HCT116 (cell line): ENCODE results near the gene PDE4A. TPM values are rescaled to one million over a fixed set of nuclear protein-coding genes. Genes with fewer than 3 reads are reported as not detected.

Experiments used
- ATAC-seq: fragments of 200-7000 bp; cut with Tn5 transposase; 2 replicates; pipeline ENCODE4 v1.9.1; 2020; ENCODE audit warnings: mild to moderate bottlenecking, moderate library complexity
- BruUV-seq: library from RNA; stranded (reverse); fragments of 400-500 nt; replicated peaks from 2 replicates; lab custom pipeline; 2021; lab: Mats Ljungman, UMichigan
- CTCF ChIA-PET: fragments of 300-600 bp; sonication (Branson Sonifier 250); formaldehyde crosslinking; loops from one replicate; lab custom pipeline; 2021; ENCODE audit warnings: antibody characterized with exemption; lab: Charles Lee
- POLR2A ChIA-PET: fragments of 300-600, 350-600 bp; sonication (Branson Sonifier 250); formaldehyde crosslinking; loops from one replicate; lab custom pipeline; 2021; ENCODE audit warnings: antibody characterized with exemption; lab: Charles Lee
- RAD21 ChIA-PET, 2 experiments: fragments of 300-600 bp; sonication (Branson Sonifier 250); formaldehyde crosslinking; loops; one replicate each; lab custom pipeline; 2023; ENCODE audit warnings: low total read pairs in 2 of 2; ENCODE audit not compliant: uncharacterized antibody in 2 of 2, unreplicated experiment in 2 of 2, low non-redundant PET in 1 of 2; lab: Charles Lee
- DNase-seq: peaks from one replicate; pipeline ENCODE4 v3.0.0-alpha.2; 2010; ENCODE audit warnings: low read depth, low spot score
- H2AFZ ChIP-seq: fragments of 200-600 bp; shearing (Covaris generic), sonication (generic); 2 replicates; pipeline ENCODE4 v1.6.1; 2017; ENCODE audit warnings: low read depth, mixed run types, mixed read lengths, antibody characterized with exemption, low read length; ENCODE audit not compliant: poor library complexity, severe bottlenecking
- H3K27ac ChIP-seq: 2 replicates; pipeline ENCODE4 v1.5.1; 2012; ENCODE audit warnings: low read depth, low read length
- H3K27me3 ChIP-seq: fragments of 200-600 bp; sonication (generic); 2 replicates; pipeline ENCODE4 v1.6.1; 2016; ENCODE audit warnings: mixed run types, low read length, mixed read lengths; ENCODE audit not compliant: insufficient read depth
- H3K36me3 ChIP-seq, 2 experiments: fragments of 200-500 bp in 1 of 2; fragments of 200-600 bp in 1 of 2; sonication (Bioruptor generic) in 1 of 2; sonication (generic) in 1 of 2; 2 replicates each; pipeline versions ENCODE4 v1.5.1 to v1.6.1; 2014 to 2016; ENCODE audit warnings: low read length in 2 of 2, inconsistent platforms in 1 of 2, mixed read lengths in 1 of 2, mixed run types in 1 of 2; ENCODE audit not compliant: insufficient read depth in 2 of 2, control insufficient read depth in 1 of 2
- H3K4me1 ChIP-seq, 2 experiments: fragments of 200-600 bp in 1 of 2; sonication (generic) in 1 of 2; 2 replicates each; pipeline versions ENCODE4 v1.5.1 to v1.6.1; 2012 to 2017; ENCODE audit warnings: low read length in 2 of 2, inconsistent platforms in 1 of 2, mild to moderate bottlenecking in 1 of 2, mixed read lengths in 1 of 2, mixed run types in 1 of 2, moderate library complexity in 1 of 2; ENCODE audit not compliant: insufficient read depth in 2 of 2, control insufficient read depth in 1 of 2
- H3K4me2 ChIP-seq: fragments of 200-600 bp; sonication (generic); 2 replicates; pipeline ENCODE4 v1.6.1; 2017; ENCODE audit warnings: mixed run types, low read length, mixed read lengths
- H3K4me3 ChIP-seq, 2 experiments: fragments of 200-600 bp in 1 of 2; sonication (generic) in 1 of 2; replicated peaks in 1 of 2; 2 replicates each; pipeline ENCODE4 v1.5.1; 2011 to 2016; ENCODE audit warnings: low read length in 2 of 2, control low read depth in 1 of 2, low read depth in 1 of 2, mild to moderate bottlenecking in 1 of 2, mixed read lengths in 1 of 2, mixed run types in 1 of 2
- H3K79me2 ChIP-seq: fragments of 200-600 bp; sonication (generic); 2 replicates; pipeline ENCODE4 v1.6.1; 2017; ENCODE audit warnings: mild to moderate bottlenecking, mixed run types, low read length, moderate library complexity, mixed read lengths; ENCODE audit not compliant: insufficient read depth
- H3K9ac ChIP-seq: fragments of 200-600 bp; sonication (generic); 2 replicates; pipeline ENCODE4 v1.6.1; 2016; ENCODE audit warnings: low read length, mixed read lengths
- H3K9me2 ChIP-seq: fragments of 200-600 bp; sonication (generic), shearing (Covaris generic); 2 replicates; pipeline ENCODE4 v1.6.1; 2017; ENCODE audit warnings: mixed run types, mild to moderate bottlenecking, moderate library complexity; ENCODE audit not compliant: insufficient read depth
- H3K9me3 ChIP-seq, 2 experiments: fragments of 200-500 bp in 1 of 2; fragments of 200-600 bp in 1 of 2; sonication (Bioruptor generic) in 1 of 2; sonication (generic) in 1 of 2; 2 replicates each; pipeline ENCODE4 v1.6.1; 2014 to 2017; ENCODE audit warnings: low read length in 2 of 2, mixed read lengths in 2 of 2, inconsistent platforms in 1 of 2, low read depth in 1 of 2, mild to moderate bottlenecking in 1 of 2, mixed run types in 1 of 2, moderate library complexity in 1 of 2; ENCODE audit not compliant: control insufficient read depth in 1 of 2, insufficient read depth in 1 of 2
- H4K20me1 ChIP-seq: fragments of 200-600 bp; sonication (generic), shearing (Covaris generic); 2 replicates; pipeline ENCODE4 v1.6.1; 2017; ENCODE audit warnings: mixed run types, mild to moderate bottlenecking, moderate library complexity; ENCODE audit not compliant: insufficient read depth
- CEBPB ChIP-seq: IDR thresholded peaks from 2 replicates; pipeline ENCODE4 v1.6.1; 2012; ENCODE audit warnings: low read depth
- CTCF ChIP-seq, 3 experiments: fragments of 200-600 bp in 1 of 3; sonication (generic) in 1 of 3; IDR thresholded peaks in 2 of 3; conservative IDR thresholded peaks in 1 of 3; 2 replicates each; pipeline ENCODE4 v1.5.1; 2012 to 2017; ENCODE audit warnings: low read depth in 2 of 3, low read length in 2 of 3, antibody characterized with exemption in 1 of 3, borderline replicate concordance in 1 of 3, control low read depth in 1 of 3, mild to moderate bottlenecking in 1 of 3, mixed read lengths in 1 of 3, mixed run types in 1 of 3, moderate library complexity in 1 of 3; ENCODE audit not compliant: insufficient read depth in 1 of 3
- RAD21 ChIP-seq: IDR thresholded peaks from 2 replicates; pipeline ENCODE4 v1.6.1; 2012; ENCODE audit warnings: low read depth, mild to moderate bottlenecking
- ZNF274 ChIP-seq: fragments of 200-500 bp; sonication (Bioruptor generic); IDR thresholded peaks from 2 replicates; pipeline ENCODE4 v1.6.1; 2014; ENCODE audit warnings: mild to moderate bottlenecking, low read depth, low read length, inconsistent platforms
- intact Hi-C: fragments of 100-400 bp; cut with micrococcal nuclease; formaldehyde crosslinking; loops from 2 replicates; pipeline ENCODE4 v1.10.0; 2022
- total RNA-seq: library from RNA; stranded (reverse); gene quantifications from one replicate; pipeline ENCODE4 v1.2.1, GENCODE V29; 2021; ENCODE audit not compliant: unreplicated experiment

PDE4A gene
- total RNA-seq, 1 experiment from 2014 or later, result 33.7 TPM

DNA sequence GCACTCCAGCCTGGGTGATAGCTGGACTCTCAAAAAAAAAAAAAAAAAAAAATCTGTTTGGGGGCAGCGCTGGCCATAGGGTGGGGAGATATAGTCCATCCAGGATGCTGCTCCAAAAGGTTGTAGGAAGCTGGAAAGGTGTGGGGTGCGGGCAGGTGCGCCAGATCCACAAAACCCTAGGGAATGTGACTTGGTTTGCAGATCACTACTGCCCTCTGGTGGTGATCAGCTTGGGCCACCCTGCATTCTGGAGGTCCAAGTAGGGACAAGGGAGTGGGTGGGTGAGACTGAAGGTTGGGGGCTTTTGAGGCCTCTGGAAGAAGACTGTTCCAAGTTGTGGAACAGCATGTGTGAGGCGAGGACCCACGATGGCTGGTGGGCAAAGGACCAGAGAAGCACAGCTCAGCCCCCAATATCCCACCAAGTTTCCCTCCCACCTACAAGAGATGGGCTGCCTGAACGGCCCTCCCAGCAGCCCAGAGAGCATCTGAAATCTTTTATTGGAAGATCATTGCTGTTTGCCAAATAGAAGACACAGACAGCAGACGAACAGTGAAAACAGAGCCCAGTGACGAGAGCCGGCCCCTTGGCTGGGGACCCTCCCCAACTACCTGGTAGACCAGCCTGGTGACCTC is 29.6 kb upstream of the PDE4A start:
- Histone ChIP-seq H3K79me2 (peaks cover 7% of the 10 kb centered on the region; the same call in 1 of the 2 replicates), H3K4me2 (no peak overlapping the region), H3K9me2 (no peaks in the 10 kb centered on the region), H4K20me1 (0 out of 2 replicates have a peak, but pooled peaks cover 3% of the 10 kb centered on the region), H3K36me3 (peaks cover 25 to 34% of the 10 kb centered on the region in 2 experiments), H3K9ac (no peak overlapping the region), H3K4me1 (0 out of 4 replicates have a peak, but pooled peaks cover 0 to 3% of the 10 kb centered on the region in 2 experiments), H3K27ac (no peak overlapping the region), H3K27me3 (no peaks in the 10 kb centered on the region), H2AFZ (no peak overlapping the region), H3K9me3 (no peaks in the 10 kb centered on the region), H3K4me3 (no peak overlapping the region)
- peak; percentile 76 for ATAC-seq
- RAD21 ChIA-PET, result interaction anchor here (1.0 to 1.2 kb wide), 4 partner anchors 120 to 132 kb away, joined by 3 to 7 read pairs (median 4); partner anchors contain the start of gene ICAM1 (in 1 of the 2)
- POLR2A ChIA-PET, result no interaction called here
- TF ChIP-seq ZNF274, result no peak
- TF ChIP-seq CTCF (IDR thresholded peaks at IDR 0.05 in 2 of 3, conservative IDR thresholded peaks at IDR 0.05 in 1 of 3; ENCODE audit: borderline replicate concordance in 1 of 3, insufficient read depth in 1 of 3, low read depth in 2 of 3, low read length in 2 of 3), result peak; percentile 60 to 95 (median 94); a peak in 5 of 6 replicates
- peak; percentile 74 for TF ChIP-seq RAD21
- intact Hi-C loops, result loop anchor here (1.0 kb wide), 1 partner anchor 456 kb away; no protein-coding TSS in a partner anchor
- BruUV-seq, result no TSS peak
- DNase-seq, result peak; percentile 76
- CTCF ChIA-PET, result interaction anchor here (0.7 to 8.8 kb wide), 9 partner anchors 8 to 131 kb away, joined by 3 to 233 read pairs (median 4); partner anchors contain the start of genes CDC37, ICAM1, ICAM5 and TYK2

DNA sequence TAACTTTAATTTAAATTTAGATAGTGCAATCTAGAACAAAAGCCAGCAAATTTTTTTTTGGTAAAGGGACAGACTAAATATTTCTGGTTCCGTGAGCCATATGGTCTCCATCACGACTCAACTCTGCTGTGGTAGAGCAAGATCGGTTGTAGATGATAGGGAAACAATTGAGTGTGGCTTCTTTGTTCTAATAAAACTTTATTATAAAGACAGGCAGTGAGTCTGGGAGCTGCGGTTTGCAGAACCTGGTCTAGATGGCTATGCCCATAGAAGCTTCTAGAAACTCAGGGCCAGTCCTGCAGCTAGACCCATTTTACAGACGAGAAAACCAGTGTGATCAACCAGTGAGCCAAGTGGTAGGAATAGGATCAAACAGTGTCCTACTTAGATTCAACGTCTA is 28.2 kb upstream of the PDE4A start:
- intact Hi-C loops, result no loop called here
- Histone ChIP-seq H3K27ac (no peak overlapping the region), H3K27me3 (no peaks in the 10 kb centered on the region), H3K9me3 (no peaks in the 10 kb centered on the region), H3K36me3 (peaks cover 26 to 41% of the 10 kb centered on the region in 2 experiments), H3K79me2 (peaks cover 21% of the 10 kb centered on the region), H3K4me1 (0 out of 4 replicates have a peak, but pooled peaks cover 0 to 3% of the 10 kb centered on the region in 2 experiments), H3K9me2 (no peaks in the 10 kb centered on the region), H3K4me2 (no peak overlapping the region), H4K20me1 (peaks cover 12% of the 10 kb centered on the region; the same call in 1 of the 2 replicates), H3K9ac (no peak overlapping the region), H3K4me3 (no peak overlapping the region), H2AFZ (no peak overlapping the region)
- CTCF ChIA-PET, result interaction anchor here (0.6 to 8.8 kb wide), 3 partner anchors 122 to 448 kb away, joined by 5 to 233 read pairs (median 37); partner anchors contain the start of gene ICAM1
- POLR2A ChIA-PET, result no interaction called here
- BruUV-seq, result no TSS peak
- no peak for ATAC-seq
- no peak for DNase-seq
- RAD21 ChIA-PET, result no interaction called here
- TF ChIP-seq RAD21 (no peak), CEBPB (no peak)
- TF ChIP-seq, all 23 proteins: peak for 0
